ENCODE results near the gene MPV17.

DNA sequence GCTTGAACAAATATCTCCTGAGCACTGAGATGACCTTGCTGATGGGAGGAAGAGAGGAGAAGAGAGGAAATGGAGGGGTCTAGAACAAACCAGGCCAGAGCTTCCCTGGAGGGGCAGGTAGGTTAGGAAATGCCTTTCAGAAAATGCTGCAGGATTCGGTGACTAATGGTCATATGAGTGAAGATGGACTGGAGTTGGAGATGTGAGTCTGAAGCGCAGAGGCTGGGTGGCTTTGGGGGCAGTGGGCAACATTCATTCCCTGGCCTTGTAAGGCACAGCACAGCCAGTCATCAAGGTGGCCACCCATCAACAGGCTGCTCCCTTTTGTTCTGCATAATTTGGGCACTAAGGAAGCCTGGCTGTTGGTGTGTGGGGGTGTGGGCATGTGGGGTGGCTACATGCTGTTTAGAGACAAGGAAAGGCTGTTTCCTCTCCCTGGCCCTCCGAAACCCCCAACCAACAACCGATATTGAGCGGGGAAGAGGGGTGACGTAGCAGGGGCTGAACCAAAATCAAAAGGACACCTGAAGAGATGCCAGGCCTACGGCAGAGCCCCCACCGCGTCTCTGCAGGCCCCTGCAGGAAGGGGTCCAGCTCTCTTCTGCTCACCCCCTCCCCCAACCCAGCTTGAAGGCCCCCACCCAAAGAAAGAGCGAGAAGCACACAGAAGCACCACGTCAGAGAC lies 61.5 kb downstream of the MPV17 start:
- TF ChIP-seq, protein P1, sequence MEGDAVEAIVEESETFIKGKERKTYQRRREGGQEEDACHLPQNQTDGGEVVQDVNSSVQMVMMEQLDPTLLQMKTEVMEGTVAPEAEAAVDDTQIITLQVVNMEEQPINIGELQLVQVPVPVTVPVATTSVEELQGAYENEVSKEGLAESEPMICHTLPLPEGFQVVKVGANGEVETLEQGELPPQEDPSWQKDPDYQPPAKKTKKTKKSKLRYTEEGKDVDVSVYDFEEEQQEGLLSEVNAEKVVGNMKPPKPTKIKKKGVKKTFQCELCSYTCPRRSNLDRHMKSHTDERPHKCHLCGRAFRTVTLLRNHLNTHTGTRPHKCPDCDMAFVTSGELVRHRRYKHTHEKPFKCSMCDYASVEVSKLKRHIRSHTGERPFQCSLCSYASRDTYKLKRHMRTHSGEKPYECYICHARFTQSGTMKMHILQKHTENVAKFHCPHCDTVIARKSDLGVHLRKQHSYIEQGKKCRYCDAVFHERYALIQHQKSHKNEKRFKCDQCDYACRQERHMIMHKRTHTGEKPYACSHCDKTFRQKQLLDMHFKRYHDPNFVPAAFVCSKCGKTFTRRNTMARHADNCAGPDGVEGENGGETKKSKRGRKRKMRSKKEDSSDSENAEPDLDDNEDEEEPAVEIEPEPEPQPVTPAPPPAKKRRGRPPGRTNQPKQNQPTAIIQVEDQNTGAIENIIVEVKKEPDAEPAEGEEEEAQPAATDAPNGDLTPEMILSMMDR (IDR thresholded peaks at IDR 0.05) = no peak
- no peak for TF ChIP-seq POLR2A (IDR thresholded peaks at IDR 0.05)

Data from uterus (tissue), 2 donors.